K562 (cell line): ENCODE measurements around the gene UBAC2. TPM values are rescaled to one million over a fixed set of nuclear protein-coding genes. Genes with fewer than 3 reads are reported as not detected.

Source experiments
- ATAC-seq: fragments of 200-7000 bp; cut with Tn5 transposase; 3 replicates; pipeline ENCODE4 v1.9.1; 2020; ENCODE audit warnings: moderate library complexity
- BruUV-seq: library from RNA; stranded (reverse); fragments of 400-500 nt; replicated peaks from 2 replicates; lab custom pipeline; 2021; lab: Mats Ljungman, UMichigan
- CTCF ChIA-PET: fragments of 300-600 bp; formaldehyde crosslinking; extraction: SDS; loops from one replicate; lab custom pipeline; 2021; ENCODE audit warnings: low intra/inter-chr PET ratio; lab: Yijun Ruan, JAX
- POLR2A ChIA-PET: fragments of 300-600, 350-650 bp; sonication (Branson Sonifier 250); formaldehyde crosslinking; extraction: SDS; loops from one replicate; lab custom pipeline; 2021; ENCODE audit warnings: antibody characterized with exemption, inconsistent platforms; lab: Yijun Ruan, JAX
- DNase-seq, 4 experiments: peaks; one replicate each; pipeline versions ENCODE4 v3.0.0 to v3.0.0-alpha.2; 2011 to 2018; ENCODE audit warnings: low spot score in 3 of 4, mixed read lengths in 3 of 4; ENCODE audit errors: extremely low read depth in 1 of 4
- FAIRE-seq: peaks from 2 replicates; lab custom pipeline; 2011; peaks lifted over from hg19 to GRCh38; lab: Jason Lieb, UNC
- H2AFZ ChIP-seq: 2 replicates; pipeline ENCODE4 v1.6.0; 2011; ENCODE audit warnings: low read depth, low read length, control low read depth, inconsistent platforms
- H3K27ac ChIP-seq: fragments of 200-600 bp; 3 replicates; pipeline ENCODE4 v1.8.0; 2011; ENCODE audit warnings: low read depth, mild to moderate bottlenecking, control low read depth, inconsistent platforms, low read length, moderate library complexity, mixed read lengths; ENCODE audit errors: extremely low read depth
- H3K27me3 ChIP-seq, 2 experiments: fragments of 300-600 bp in 1 of 2; 2 replicates in 1 of 2; 3 replicates in 1 of 2; pipeline versions ENCODE4 v1.6.0 to v1.8.0; 2011; ENCODE audit warnings: inconsistent platforms in 2 of 2, low read length in 2 of 2, mild to moderate bottlenecking in 1 of 2, mixed read lengths in 1 of 2, moderate library complexity in 1 of 2; ENCODE audit not compliant: control insufficient read depth in 2 of 2, insufficient read depth in 2 of 2
- H3K36me3 ChIP-seq: fragments of 300-600 bp; 3 replicates; pipeline ENCODE4 v1.8.0; 2011; ENCODE audit warnings: mild to moderate bottlenecking, low read length, inconsistent platforms; ENCODE audit not compliant: control insufficient read depth, insufficient read depth
- H3K4me1 ChIP-seq, 2 experiments: fragments of 200-600 bp in 1 of 2; replicated peaks in 1 of 2; 2 replicates in 1 of 2; 3 replicates in 1 of 2; pipeline versions ENCODE4 v1.5.1 to v1.8.0; 2011; ENCODE audit warnings: inconsistent platforms in 2 of 2, low read length in 2 of 2, mild to moderate bottlenecking in 1 of 2, mixed read lengths in 1 of 2, moderate library complexity in 1 of 2; ENCODE audit not compliant: control insufficient read depth in 2 of 2, insufficient read depth in 2 of 2
- H3K4me2 ChIP-seq: 2 replicates; pipeline ENCODE4 v1.6.1; 2011; ENCODE audit warnings: low read length, control low read depth, inconsistent platforms, mixed read lengths; ENCODE audit not compliant: insufficient read depth
- H3K4me3 ChIP-seq: fragments of 200-600 bp; sonication (generic), shearing (Covaris generic); 2 replicates; pipeline ENCODE4 v1.5.1; 2016; ENCODE audit warnings: control low read depth, inconsistent platforms
- H3K79me2 ChIP-seq: fragments of 200-600 bp; 3 replicates; pipeline ENCODE4 v1.8.0; 2011; ENCODE audit warnings: low read length, inconsistent platforms; ENCODE audit not compliant: control insufficient read depth, insufficient read depth
- H3K9ac ChIP-seq, 2 experiments: 2 replicates each; pipeline versions ENCODE4 v1.6.0 to v1.6.1; 2011; ENCODE audit warnings: low read depth in 2 of 2, low read length in 2 of 2, control low read depth in 1 of 2, inconsistent platforms in 1 of 2, mild to moderate bottlenecking in 1 of 2, mixed read lengths in 1 of 2; ENCODE audit not compliant: insufficient read depth in 1 of 2
- H3K9me1 ChIP-seq: one replicate; pipeline ENCODE4 v1.6.0; 2011; ENCODE audit warnings: inconsistent platforms, mild to moderate bottlenecking, low read length, moderate library complexity; ENCODE audit not compliant: control insufficient read depth, insufficient read depth
- H3K9me3 ChIP-seq: replicated peaks from 2 replicates; pipeline ENCODE4 v1.5.1; 2011; ENCODE audit warnings: low read depth, low read length, inconsistent platforms; ENCODE audit not compliant: control insufficient read depth, insufficient read depth
- H4K20me1 ChIP-seq: replicated peaks from 2 replicates; pipeline ENCODE4 v1.6.1; 2011; ENCODE audit warnings: low read length, inconsistent platforms, mixed read lengths; ENCODE audit not compliant: control insufficient read depth, insufficient read depth
- ARID1B ChIP-seq: fragments of 450-650 bp; IDR thresholded peaks from 2 replicates; pipeline ENCODE4 v1.6.1; 2016; ENCODE audit warnings: antibody characterized with exemption, mild to moderate bottlenecking, inconsistent platforms
- E2F3 ChIP-seq: fragments of 250-450 bp; sonication (Bioruptor Pico); IDR thresholded peaks from 2 replicates; pipeline ENCODE4 v1.4.0; 2020; ENCODE audit warnings: mild to moderate bottlenecking
- EP400 ChIP-seq: fragments of 450-650 bp; IDR thresholded peaks from 2 replicates; pipeline ENCODE4 v1.6.1; 2017; ENCODE audit warnings: antibody characterized with exemption, mild to moderate bottlenecking, moderate library complexity
- MAFF ChIP-seq: IDR thresholded peaks from 2 replicates; pipeline ENCODE4 v1.6.1; 2012; ENCODE audit warnings: low read length, improper control_type of control experiment
- MGA ChIP-seq: fragments of 450-650 bp; IDR thresholded peaks from 2 replicates; pipeline ENCODE4 v1.6.1; 2016; ENCODE audit warnings: mild to moderate bottlenecking, moderate library complexity
- MNT ChIP-seq, 2 experiments: fragments of 450-650 bp; conservative IDR thresholded peaks; 2 replicates each; pipeline ENCODE4 v1.6.1; 2017; ENCODE audit warnings: mild to moderate bottlenecking in 2 of 2, moderate library complexity in 2 of 2
- NR2C1 ChIP-seq, 2 experiments: fragments of 450-650 bp; IDR thresholded peaks; 2 replicates each; pipeline ENCODE4 v1.6.1; 2017; ENCODE audit warnings: mild to moderate bottlenecking in 2 of 2, antibody characterized with exemption in 1 of 2, inconsistent platforms in 1 of 2, missing compliant biosample characterization in 1 of 2, missing genetic modification characterization in 1 of 2
- PTRF ChIP-seq: fragments of 450-650 bp; IDR thresholded peaks from 2 replicates; pipeline ENCODE4 v1.6.1; 2016; ENCODE audit warnings: mild to moderate bottlenecking, missing genetic modification characterization, missing compliant biosample characterization
- WGBS: fragments of 100-300 bp; shearing (Covaris generic); methylation state at CpG from one replicate; pipeline ENCODE4 v1.1.6; 2016; ENCODE audit warnings: low coverage, mixed read lengths; ENCODE audit not compliant: insufficient coverage; ENCODE audit errors: missing lambda C conversion rate; 5-methylcytosine and 5-hydroxymethylcytosine counted together
- in situ Hi-C: fragments of 300-500 bp; cut with MboI; formaldehyde crosslinking; loops from 4 replicates; pipeline ENCODE4 v1.15.0; 2018; ENCODE audit warnings: inconsistent platforms, mixed read lengths
- intact Hi-C: fragments of 100-400 bp; cut with micrococcal nuclease; formaldehyde crosslinking; loops from 2 replicates; pipeline ENCODE4 v1.14.2; 2022
- polyA plus RNA-seq, 8 experiments: library from polyadenylated mRNA; depleted of rRNA in 4 of 8; stranded (reverse) in 5 of 8; unstranded in 3 of 8; fragments of >200 nt; fragmentation: Nextera tagmentation in 2 of 8; fragmentation: Illumina TruSeq in 1 of 8; extraction: Ambion mirVana in 2 of 8; extraction: Trizol in 1 of 8; gene quantifications; 2 replicates each; pipeline versions ENCODE4 v1.2.1 to v1.2.3, GENCODE V29; 2011 to 2014; ENCODE audit warnings: inconsistent platforms in 1 of 8, missing spikeins in 1 of 8
- total RNA-seq, 7 experiments: library from RNA; depleted of rRNA in 6 of 7; stranded (reverse); fragments of >200 nt in 6 of 7; fragmentation: Illumina TruSeq in 2 of 7; extraction: Trizol in 2 of 7; gene quantifications; 2 replicates each; pipeline versions ENCODE4 v1.2.1 to v1.2.3, GENCODE V29; 2011 to 2021; ENCODE audit warnings: low replicate concordance in 1 of 7

Gene UBAC2
- total and polyA plus RNA-seq, 9 of the 15 experiments (the other 6 are each of a cell fraction or from before 2014, with no cell fraction given): 6.0 to 84.1 (median 32.3) TPM

GRCh38 chr13:99153219-99153618 is 47.4 kb upstream of the UBAC2 start:
- Histone ChIP-seq H3K4me3 (no peak overlapping the region), H3K9me1 (no peaks in the 10 kb centered on the region), H3K4me1 (peaks cover 7 to 25% of the 10 kb centered on the region in 2 experiments), H3K9ac (peak overlapping the region in 1 of 2 experiments; percentile 22; a peak in 1 of 4 replicates), H3K9me3 (no peaks in the 10 kb centered on the region), H3K27me3 (no peaks in the 10 kb centered on the region), H3K27ac (peak overlapping the region; percentile 46; the same call in 2 of the 3 replicates), H3K79me2 (no peaks in the 10 kb centered on the region), H4K20me1 (no peaks in the 10 kb centered on the region), H3K4me2 (peak overlapping the region; percentile 7), H3K36me3 (no peaks in the 10 kb centered on the region), H2AFZ (peak overlapping the region; percentile 54)
- ChIA-PET POLR2A (interaction anchor here (0.7 to 1.0 kb wide), 2 partner anchors 20 to 66 kb away, joined by 3 read pairs; no protein-coding TSS in a partner anchor), CTCF (no interaction called here)
- ATAC-seq (peak; percentile 11), FAIRE-seq (no peak), DNase-seq (peak in 2 of 4 experiments; percentile 17 to 44)
- WGBS: 17% methylated on average over 1 of the region's 1 CpG
- in situ Hi-C loops (no loop called here), intact Hi-C loops (no loop called here)
- no TSS peak for BruUV-seq
- 0 out of 2 replicates have a peak, but pooled peaks have one; percentile 16 for TF ChIP-seq MGA
- peak; percentile 31; the same call in 1 of the 2 replicates for TF ChIP-seq ARID1B
- peak; percentile 25; the same call in 1 of the 2 replicates for TF ChIP-seq EP400
- TF ChIP-seq MNT (conservative IDR thresholded peaks at IDR 0.05): 0 out of 4 replicates have a peak, but pooled peaks of 1 of the 2 experiments have one; percentile 28
- no peak for TF ChIP-seq E2F3 (CRISPR knock-in tag)
- TF ChIP-seq NR2C1 (IDR thresholded peaks at IDR 0.05): no peak
- 0 out of 2 replicates have a peak, but pooled peaks have one; percentile 20 for TF ChIP-seq NR2C1 (tag; IDR thresholded peaks at IDR 0.05)
- TF ChIP-seq MAFF: peak; percentile 62; the same call in 1 of the 2 replicates
- TF ChIP-seq PTRF (tag): no peak
